HG03439 (cell line): ENCODE data around the gene GSTT2B.
"Not testable (repeated sequence)": the region's sequence is repeated elsewhere in the genome, so short reads cannot be mapped to it uniquely, and the experiment has no call there.

Experiments
- ATAC-seq: cut with Tn5 transposase; IDR thresholded peaks from one replicate; pipeline ENCODE4 v1.9.1; 2021; ENCODE audit warnings: mild to moderate bottlenecking, moderate library complexity; ENCODE audit not compliant: unreplicated experiment

GSTT2B gene

DNA sequence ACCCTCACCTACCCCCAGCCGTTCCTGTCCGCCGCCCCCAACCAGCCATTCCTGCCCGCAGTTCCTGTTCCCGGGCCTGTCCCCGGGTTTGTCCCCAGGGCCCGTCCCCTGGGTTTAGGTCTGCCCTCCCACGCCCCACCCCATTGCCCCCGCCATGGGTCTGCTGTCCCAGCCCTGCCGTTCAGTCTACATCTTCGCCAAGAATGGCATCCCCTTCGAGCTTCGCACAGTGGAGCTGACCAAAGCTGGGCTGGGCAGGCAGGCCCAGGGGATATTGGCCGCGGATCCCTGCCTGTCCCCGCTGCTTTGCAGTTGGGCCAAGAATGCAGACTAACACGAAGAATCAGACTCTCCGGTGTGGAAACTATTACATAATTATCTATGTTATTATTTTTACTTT is 11.2 kb downstream of the GSTT2B start:
- not testable (repeated sequence) for ATAC-seq

DNA sequence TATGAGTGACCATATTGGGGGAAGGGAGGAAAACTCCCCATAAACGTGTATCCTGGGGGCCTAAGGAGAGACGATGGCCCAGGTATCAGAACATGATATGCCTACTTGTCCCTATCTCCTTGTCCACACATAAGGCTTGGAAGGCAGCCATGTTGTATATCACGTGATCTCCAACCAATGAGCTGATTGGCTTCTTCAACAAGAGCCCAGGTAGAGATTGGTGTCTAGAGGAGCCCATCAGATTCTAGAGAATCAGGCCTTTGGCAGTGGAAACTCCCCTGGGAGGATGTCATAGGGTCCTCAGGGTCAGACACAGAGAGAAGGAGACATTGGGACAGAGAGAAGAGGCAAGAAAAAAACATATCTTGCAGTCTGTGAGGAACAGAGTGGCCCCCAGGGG is 13.6 kb downstream of the GSTT2B start:
- ATAC-seq: not testable (repeated sequence)

DNA sequence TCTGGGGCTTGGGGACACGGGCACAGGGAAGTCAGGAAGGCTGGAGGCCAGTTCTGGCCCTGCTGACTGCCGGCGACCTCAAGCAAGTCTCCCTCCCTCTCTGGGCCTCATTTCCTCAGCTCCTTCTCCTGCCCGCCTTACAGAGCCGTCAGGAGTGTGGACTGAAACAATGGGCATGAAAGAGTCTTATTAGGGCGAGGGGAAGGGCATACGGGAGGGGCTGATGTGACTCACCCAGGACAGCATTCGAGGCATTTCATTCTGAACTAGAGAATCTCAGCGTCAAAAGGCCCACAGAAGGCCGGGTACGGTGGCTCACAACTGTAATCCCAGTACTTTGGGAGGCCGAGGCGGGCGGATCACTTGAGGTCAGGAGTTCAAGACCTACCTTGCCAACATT is 20.8 kb downstream of the GSTT2B start:
- ATAC-seq: not testable (repeated sequence)

DNA sequence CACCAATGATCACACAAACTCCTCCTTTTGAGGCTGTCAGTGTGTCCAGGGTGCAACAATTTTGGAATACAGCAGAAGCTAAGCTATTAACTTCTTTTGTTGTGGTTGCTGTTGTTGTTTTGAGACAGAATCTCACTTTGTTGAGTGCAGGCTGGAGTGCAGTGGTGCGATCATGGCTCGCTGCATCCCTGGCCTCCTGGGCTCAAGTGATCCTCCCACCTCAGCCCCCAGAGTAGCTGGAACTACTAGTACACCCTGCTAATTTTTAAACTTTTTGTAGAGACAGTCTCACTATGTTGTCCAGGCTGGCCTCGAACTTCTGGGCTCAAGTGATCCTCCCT is 22.0 kb downstream of the GSTT2B start:
- no peak for ATAC-seq

GRCh38 chr22:23938328-23939016 is 22.5 kb downstream of the GSTT2B start:
- no peak for ATAC-seq

- ATAC-seq: no peak
Observed at GRCh38 chr22:23926561-23926960, 34.4 kb downstream of the GSTT2B start.

GRCh38 chr22:23925020-23925606 is 35.9 kb downstream of the GSTT2B start:
- ATAC-seq: no peak

- no peak for ATAC-seq
Observed at GRCh38 chr22:23922921-23923320, 38.1 kb downstream of the GSTT2B start.

- not testable (repeated sequence) for ATAC-seq
Observed at GRCh38 chr22:23921586-23922201, 39.3 kb downstream of the GSTT2B start.

DNA sequence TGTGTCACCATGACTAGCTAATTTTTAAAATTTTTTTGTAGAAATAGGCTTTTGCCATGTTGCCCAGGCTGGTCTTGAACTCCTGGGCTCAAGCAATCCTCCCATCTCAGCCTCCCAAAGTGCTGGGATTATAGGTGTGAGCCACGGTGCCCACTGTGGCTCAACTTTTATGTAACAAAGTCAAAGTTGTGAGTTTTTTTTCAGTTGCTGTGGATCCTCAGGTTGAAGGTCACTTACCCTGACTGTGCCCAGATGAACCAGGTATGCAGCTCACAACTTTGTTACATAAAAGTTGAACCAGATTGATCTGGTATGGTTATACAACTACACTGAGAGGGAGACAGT is 40.8 kb downstream of the GSTT2B start:
- not testable (repeated sequence) for ATAC-seq

DNA sequence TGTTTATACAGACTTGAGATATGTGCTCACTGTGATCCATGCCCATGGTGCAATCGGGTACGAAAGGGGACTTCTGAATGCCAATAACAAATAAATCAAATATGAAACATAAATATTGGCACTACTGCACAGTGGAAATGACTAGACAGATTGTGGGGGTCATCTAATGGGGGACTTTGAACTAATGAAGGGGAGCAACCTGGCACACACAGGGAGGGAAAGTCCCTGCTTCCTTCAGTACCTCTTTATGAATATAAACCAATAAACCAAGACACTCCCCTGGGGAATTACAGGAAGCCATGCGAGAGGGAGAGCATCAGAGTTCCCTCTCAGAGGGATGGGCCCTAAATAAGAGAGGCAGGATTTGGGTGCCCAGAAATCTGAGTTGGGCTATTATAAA is 45.7 kb downstream of the GSTT2B start:
- no peak for ATAC-seq

DNA sequence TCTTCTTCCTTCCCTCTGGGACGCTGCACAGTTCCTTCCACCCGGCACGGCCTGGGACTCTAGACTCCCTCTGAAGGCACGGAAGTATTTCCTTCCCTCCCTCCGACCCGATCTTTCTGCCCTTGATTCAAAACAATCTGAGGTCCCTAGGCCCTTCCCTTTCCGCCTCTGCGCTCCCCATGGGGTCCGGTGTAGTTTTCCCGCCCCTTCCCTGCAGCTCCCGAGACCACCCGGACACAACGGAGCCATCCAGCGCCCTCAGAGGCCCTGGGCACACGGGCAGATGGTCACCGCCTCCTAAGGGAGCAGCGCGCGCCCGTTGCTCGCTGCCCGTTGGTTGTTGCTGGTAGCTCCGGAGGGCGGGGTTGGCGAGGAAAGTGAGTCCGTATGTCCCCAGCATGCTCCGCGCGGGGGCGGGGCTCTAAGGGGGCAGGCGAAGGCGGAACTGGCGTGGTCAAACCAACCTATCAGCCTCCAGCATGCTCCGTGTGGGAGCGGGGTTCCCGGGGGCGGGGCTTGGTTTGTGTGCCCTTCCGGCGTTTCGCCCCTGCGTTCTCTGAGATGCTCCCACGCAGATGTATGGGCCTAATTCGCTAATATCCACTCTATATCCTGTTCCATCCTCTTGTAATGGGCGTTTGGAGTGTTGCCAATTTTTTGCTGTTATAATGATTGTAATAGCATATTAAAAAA is 47.2 kb downstream of the GSTT2B start:
- peak; percentile 98 for ATAC-seq

DNA sequence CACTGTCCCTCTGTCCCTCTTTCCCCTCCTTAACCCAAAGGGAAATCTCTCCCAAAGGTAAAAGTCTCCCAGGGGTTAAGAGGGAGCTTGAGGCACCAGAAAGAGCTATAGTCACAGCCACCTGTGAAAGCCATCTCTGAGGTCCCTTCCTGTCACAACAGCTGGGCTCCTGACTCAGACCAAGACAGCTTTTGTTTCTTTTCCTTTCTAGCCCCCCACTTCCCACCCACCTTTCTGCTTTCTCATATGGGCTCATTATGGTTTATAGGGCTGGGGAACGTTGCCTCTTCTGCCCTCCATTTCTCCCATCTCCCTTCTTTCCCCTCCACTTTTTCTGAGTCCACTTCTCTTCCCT is 47.7 kb downstream of the GSTT2B start:
- ATAC-seq: no peak

- ATAC-seq: no peak
Observed at GRCh38 chr22:23912293-23912903, 48.6 kb downstream of the GSTT2B start.

DNA sequence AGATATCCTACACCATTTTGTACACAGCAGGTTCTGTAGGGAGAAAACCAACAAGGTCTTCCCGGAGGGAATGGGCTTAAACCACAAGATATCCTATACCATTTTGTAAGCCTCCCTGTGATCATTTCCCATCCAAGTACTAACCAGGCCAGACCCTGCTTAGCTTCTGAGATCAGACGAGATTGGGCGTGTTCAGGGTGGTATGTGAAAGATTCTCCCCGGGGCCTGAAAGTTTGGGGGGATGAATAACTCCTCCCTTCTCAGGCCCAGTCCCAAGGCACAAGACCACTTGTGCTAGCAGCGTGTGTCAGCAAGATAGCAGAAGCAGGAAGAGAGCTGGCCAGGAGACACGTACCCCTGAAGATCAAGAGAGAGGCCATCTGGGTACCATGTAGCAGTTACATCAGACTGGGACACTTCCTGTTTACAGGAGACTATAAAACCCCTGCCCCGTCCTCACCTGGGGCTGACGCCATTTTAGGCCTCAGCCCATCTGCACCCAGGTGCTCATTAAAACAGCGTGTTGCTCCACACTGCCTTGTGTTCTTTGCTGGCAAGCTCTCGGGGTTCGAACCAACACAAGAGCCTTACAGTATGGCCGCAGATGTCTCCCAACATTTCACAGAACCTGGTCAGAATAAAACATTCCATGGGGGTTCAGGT is 49.5 kb downstream of the GSTT2B start:
- no peak for ATAC-seq

DNA sequence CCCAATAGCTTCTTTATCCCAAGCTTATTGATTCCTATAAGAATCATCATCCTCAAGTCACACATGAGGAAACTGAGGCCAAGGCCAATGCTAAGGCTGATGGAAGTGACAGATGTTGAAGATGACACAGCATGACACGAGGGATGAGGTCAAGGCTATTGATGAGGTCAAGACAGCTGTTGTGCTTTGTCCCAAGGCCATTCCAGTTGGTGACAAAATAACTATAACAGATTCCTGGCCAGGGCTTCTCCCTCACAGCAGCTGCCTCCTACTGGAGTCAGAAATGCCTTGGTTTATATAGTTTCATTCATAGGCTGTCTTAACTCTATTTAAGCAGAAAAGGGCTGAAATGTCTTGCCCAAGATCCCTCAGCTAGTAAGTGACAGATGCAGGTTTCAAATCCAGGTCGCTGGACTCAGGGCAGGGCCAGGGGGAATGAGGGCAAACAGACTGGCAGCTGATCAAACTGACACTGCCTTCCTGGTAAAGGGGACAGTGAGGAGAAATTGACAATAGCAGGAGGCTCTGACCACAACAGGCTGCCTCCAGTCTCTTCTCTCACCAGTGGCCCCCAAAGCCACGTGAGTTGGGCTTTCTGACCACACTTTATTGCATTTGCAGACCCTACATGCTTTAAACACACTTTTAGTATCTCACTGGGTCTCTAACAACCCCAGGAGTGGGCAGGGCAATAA is 50.4 kb downstream of the GSTT2B start:
- ATAC-seq: no peak

DNA sequence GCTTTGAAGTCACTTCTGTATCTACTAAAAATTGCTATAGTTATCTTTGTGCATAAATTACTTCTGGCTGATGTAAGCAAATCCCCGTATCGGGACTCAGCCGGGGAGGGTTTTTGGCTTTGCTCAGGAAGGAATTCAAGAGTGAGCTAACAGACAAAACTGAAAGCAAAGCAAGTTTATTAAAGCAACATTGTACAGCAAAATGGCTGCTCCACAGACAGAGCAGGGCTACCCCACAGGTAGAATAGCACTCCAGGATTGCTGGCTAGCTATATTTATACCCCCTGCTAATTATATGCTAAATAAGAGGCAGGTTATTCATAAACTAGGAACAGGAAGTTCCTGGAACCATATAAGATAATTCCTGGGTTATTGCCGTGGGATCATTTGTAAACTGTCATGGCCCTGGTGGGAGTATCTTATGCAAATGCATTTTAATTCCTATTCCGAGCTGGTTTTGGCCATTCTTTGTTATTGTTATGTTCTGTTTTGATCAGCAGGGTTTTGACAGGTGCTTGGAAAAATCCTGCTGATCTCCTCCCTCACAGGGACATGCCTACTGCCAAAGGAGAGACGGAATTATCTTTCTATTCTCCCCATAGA is 51.6 kb downstream of the GSTT2B start:
- ATAC-seq: no peak

DNA sequence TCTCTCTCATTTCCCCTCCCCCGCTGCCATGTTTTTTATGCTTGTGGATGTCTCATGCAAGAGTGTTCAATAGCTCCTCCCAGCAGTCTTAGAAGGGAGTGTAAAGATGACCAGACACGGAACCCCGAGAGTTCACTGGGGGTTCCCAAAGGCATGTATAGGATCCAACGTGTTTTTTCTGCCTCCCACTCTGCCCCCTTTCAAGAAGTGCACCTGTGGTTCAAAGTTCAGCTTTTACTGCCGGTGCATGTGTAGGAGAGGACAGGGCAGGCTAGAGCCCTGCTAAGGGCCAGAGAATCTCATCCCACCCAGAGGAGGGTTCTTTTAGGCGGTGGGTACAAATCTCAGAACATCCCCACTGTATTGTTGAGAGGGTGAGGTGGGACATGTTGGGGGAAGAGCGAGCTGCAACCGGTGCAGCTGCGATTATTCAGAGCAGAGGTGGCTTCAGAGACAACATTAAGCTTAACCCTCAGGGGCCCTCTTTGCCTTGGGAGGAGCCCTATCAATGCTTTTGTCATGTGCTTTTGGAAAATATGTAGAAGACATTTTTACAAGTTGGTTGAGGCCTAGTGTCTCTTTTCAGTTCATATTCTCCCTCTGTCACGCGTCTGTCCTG is 52.3 kb downstream of the GSTT2B start:
- no peak for ATAC-seq

DNA sequence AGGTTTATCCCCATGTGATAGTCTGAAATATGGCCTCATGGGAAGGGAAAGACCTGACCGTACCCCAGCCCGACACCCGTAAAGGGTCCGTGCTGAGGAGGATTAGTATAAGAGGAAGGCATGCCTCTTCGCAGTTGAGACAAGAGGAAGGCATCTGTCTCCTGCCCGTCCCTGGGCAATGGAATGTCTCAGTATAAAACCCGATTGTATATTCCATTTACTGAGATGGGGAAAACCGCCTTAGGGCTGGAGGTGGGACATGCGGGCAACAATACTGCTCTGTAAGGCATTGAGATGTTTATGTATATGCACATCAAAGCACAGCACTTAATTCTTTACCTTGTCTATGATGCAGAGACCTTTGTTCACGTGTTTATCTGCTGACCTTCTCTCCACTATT is 53.6 kb downstream of the GSTT2B start:
- ATAC-seq: not testable (repeated sequence)
